ENCODE data around the gene TICAM2. TPM values are rescaled to one million over a fixed set of nuclear protein-coding genes. Genes with fewer than 3 reads are reported as not detected.

The TICAM2 gene
- total RNA-seq, 1 donor = under 0.01 TPM

GRCh38 chr5:115611873-115612272 is 9.6 kb upstream of the TICAM2 start:
- no peak for DNase-seq (ENCODE audit: low read depth in 2 of 3, low spot score in 2 of 3)

GRCh38 chr5:115607935-115608334 is 5.7 kb upstream of the TICAM2 start:
- DNase-seq (ENCODE audit: low read depth in 2 of 3, low spot score in 2 of 3) = no peak

GRCh38 chr5:115605436-115605835 is 3.2 kb upstream of the TICAM2 start:
- DNase-seq (ENCODE audit: low read depth in 2 of 3, low spot score in 2 of 3) = no peak

GRCh38 chr5:115602591-115603125 is 379 bp upstream of the TICAM2 start:
- DNase-seq (ENCODE audit: low read depth in 2 of 3, low spot score in 2 of 3) = no peak

- no peak for DNase-seq (ENCODE audit: low read depth in 2 of 3, low spot score in 2 of 3)
These were observed 1.5 kb downstream of the TICAM2 start for GRCh38 chr5:115600766-115601165.

GRCh38 chr5:115599924-115600323 is 2.4 kb downstream of the TICAM2 start:
- DNase-seq (ENCODE audit: low read depth in 2 of 3, low spot score in 2 of 3) = no peak

GRCh38 chr5:115599502-115599901 is 2.8 kb downstream of the TICAM2 start:
- DNase-seq (ENCODE audit: low read depth in 2 of 3, low spot score in 2 of 3) = no peak

- DNase-seq (ENCODE audit: low read depth in 2 of 3, low spot score in 2 of 3) = no peak
These were observed 7.9 kb downstream of the TICAM2 start for GRCh38 chr5:115594128-115595047.

- DNase-seq (ENCODE audit: low read depth in 2 of 3, low spot score in 2 of 3) = no peak
These were observed 13.2 kb downstream of the TICAM2 start for GRCh38 chr5:115589043-115589442.

GRCh38 chr5:115588640-115589039 is 13.6 kb downstream of the TICAM2 start:
- DNase-seq (ENCODE audit: low read depth in 2 of 3, low spot score in 2 of 3) = no peak

- DNase-seq (ENCODE audit: low read depth in 2 of 3, low spot score in 2 of 3) = peak in 1 of 3 donors; percentile 51
These were observed 15.6 kb downstream of the TICAM2 start for GRCh38 chr5:115586525-115587146.

GRCh38 chr5:115585265-115585664 is 17.0 kb downstream of the TICAM2 start:
- DNase-seq (ENCODE audit: low read depth in 2 of 3, low spot score in 2 of 3) = no peak

- no peak for DNase-seq (ENCODE audit: low read depth in 2 of 3, low spot score in 2 of 3)
These were observed 17.8 kb downstream of the TICAM2 start for GRCh38 chr5:115584501-115584900.

GRCh38 chr5:115583474-115583873 is 18.8 kb downstream of the TICAM2 start:
- DNase-seq (ENCODE audit: low read depth in 2 of 3, low spot score in 2 of 3) = no peak

GRCh38 chr5:115580941-115581340 is 21.3 kb downstream of the TICAM2 start:
- DNase-seq (ENCODE audit: low read depth in 2 of 3, low spot score in 2 of 3) = no peak

- no peak for DNase-seq (ENCODE audit: low read depth in 2 of 3, low spot score in 2 of 3)
These were observed 22.5 kb downstream of the TICAM2 start for GRCh38 chr5:115579747-115580173.

GRCh38 chr5:115579216-115579615 is 23.1 kb downstream of the TICAM2 start:
- DNase-seq (ENCODE audit: low read depth in 2 of 3, low spot score in 2 of 3) = no peak

GRCh38 chr5:115578657-115579056 is 23.6 kb downstream of the TICAM2 start:
- no peak for DNase-seq (ENCODE audit: low read depth in 2 of 3, low spot score in 2 of 3)

GRCh38 chr5:115577741-115578140 is 24.5 kb downstream of the TICAM2 start:
- no peak for DNase-seq (ENCODE audit: low read depth in 2 of 3, low spot score in 2 of 3)

GRCh38 chr5:115577329-115577728 is 24.9 kb downstream of the TICAM2 start:
- no peak for DNase-seq (ENCODE audit: low read depth in 2 of 3, low spot score in 2 of 3)

GRCh38 chr5:115575167-115576070 is 26.9 kb downstream of the TICAM2 start:
- no peak for DNase-seq (ENCODE audit: low read depth in 2 of 3, low spot score in 2 of 3)

Measured in hematopoietic multipotent progenitor cell (in vitro differentiated cells).